SU-DHL-6 (cell line): ENCODE measurements around the gene CD247.

Source experiments
- H2AFZ ChIP-seq: fragments of 200-600 bp; sonication (generic); 2 replicates; pipeline ENCODE4 v1.6.1; 2014; ENCODE audit warnings: low read depth, mild to moderate bottlenecking, moderate library complexity, mixed read lengths, antibody characterized with exemption, low read length; ENCODE audit not compliant: severe bottlenecking
- H3F3A ChIP-seq: fragments of 200-600 bp; shearing (Covaris generic); 2 replicates; pipeline ENCODE4 v1.6.0; 2016; ENCODE audit warnings: antibody characterized with exemption, mild to moderate bottlenecking; ENCODE audit not compliant: insufficient read depth
- H3K27ac ChIP-seq: fragments of 200-600 bp; sonication (generic); 2 replicates; pipeline ENCODE4 v1.5.1; 2016; ENCODE audit warnings: low read depth, mild to moderate bottlenecking, low read length, moderate library complexity, mixed read lengths
- H3K27me3 ChIP-seq: fragments of 200-600 bp; sonication (generic), shearing (Covaris generic); 2 replicates; pipeline ENCODE4 v1.6.0; 2014; ENCODE audit warnings: mild to moderate bottlenecking, low read length
- H3K36me3 ChIP-seq: fragments of 200-600 bp; sonication (generic); 2 replicates; pipeline ENCODE4 v1.6.1; 2014; ENCODE audit warnings: mild to moderate bottlenecking, low read length, mixed read lengths
- H3K4me2 ChIP-seq: fragments of 300-600, 200-600 bp; shearing (Covaris generic), sonication (generic); 2 replicates; pipeline ENCODE4 v1.6.0; 2014; ENCODE audit warnings: low read length, low read depth, mild to moderate bottlenecking; ENCODE audit not compliant: poor library complexity, severe bottlenecking
- H3K4me3 ChIP-seq: fragments of 200-600 bp; sonication (generic); 2 replicates; pipeline ENCODE4 v1.5.1; 2014; ENCODE audit warnings: antibody characterized with exemption, low read length, mild to moderate bottlenecking, mixed read lengths; ENCODE audit not compliant: insufficient read depth, poor library complexity, severe bottlenecking
- H3K79me2 ChIP-seq: fragments of 200-600 bp; sonication (generic); 2 replicates; pipeline ENCODE4 v1.6.1; 2014; ENCODE audit warnings: mild to moderate bottlenecking, low read length, moderate library complexity; ENCODE audit not compliant: insufficient read depth
- H3K9ac ChIP-seq: fragments of 200-600 bp; sonication (generic); 2 replicates; pipeline ENCODE4 v1.7.0; 2014; ENCODE audit warnings: mild to moderate bottlenecking, low read length
- H3K9me2 ChIP-seq: fragments of 200-600 bp; sonication (generic); replicated peaks from 2 replicates; pipeline ENCODE4 v1.6.1; 2014; ENCODE audit warnings: low read length; ENCODE audit not compliant: insufficient read depth
- H3K9me3 ChIP-seq: fragments of 200-600 bp; sonication (generic); 2 replicates; pipeline ENCODE4 v1.6.1; 2014; ENCODE audit warnings: low read length, mixed read lengths; ENCODE audit not compliant: insufficient read depth
- H4K20me1 ChIP-seq: fragments of 200-600 bp; sonication (generic); 2 replicates; pipeline ENCODE4 v1.6.1; 2014; ENCODE audit warnings: low read depth, mild to moderate bottlenecking, antibody characterized with exemption, low read length, moderate library complexity, mixed read lengths
- CTCF ChIP-seq: fragments of 200-600 bp; sonication (generic); IDR thresholded peaks from one replicate; pipeline ENCODE4 v1.5.1; 2017; ENCODE audit warnings: antibody characterized with exemption, mild to moderate bottlenecking, low read length, moderate library complexity; ENCODE audit not compliant: insufficient read depth, poor library complexity, severe bottlenecking
- EZH2phosphoT487 ChIP-seq: fragments of 200-600 bp; sonication (generic), shearing (Covaris generic); conservative IDR thresholded peaks from 2 replicates; pipeline ENCODE4 v1.6.1; 2018; ENCODE audit warnings: mild to moderate bottlenecking, antibody characterized with exemption, low read length, moderate library complexity, mixed read lengths

Gene CD247

GRCh38 chr1:167548059-167548932 lies 30.0 kb upstream of the CD247 start:
- no peak overlapping the region for H3K4me2 ChIP-seq
- H3K36me3 ChIP-seq, result no peaks in the 10 kb centered on the region
- H4K20me1 ChIP-seq, result no peaks in the 10 kb centered on the region
- H3K9ac ChIP-seq, result no peak overlapping the region
- H3K9me3 ChIP-seq, result no peaks in the 10 kb centered on the region
- H3K79me2 ChIP-seq, result no peaks in the 10 kb centered on the region
- no peaks in the 10 kb centered on the region for H3F3A ChIP-seq
- no peak overlapping the region for H3K4me3 ChIP-seq
- H3K9me2 ChIP-seq, result no peaks in the 10 kb centered on the region
- TF ChIP-seq CTCF (no peak), EZH2phosphoT487 (no peak)
- H3K27ac ChIP-seq, result no peak overlapping the region
- no peak overlapping the region for H2AFZ ChIP-seq
- no peaks in the 10 kb centered on the region for H3K27me3 ChIP-seq

- Histone ChIP-seq H3K4me2 (no peak overlapping the region), H2AFZ (no peak overlapping the region), H3F3A (no peaks in the 10 kb centered on the region), H3K9me2 (no peaks in the 10 kb centered on the region), H3K9me3 (no peaks in the 10 kb centered on the region), H3K27me3 (no peaks in the 10 kb centered on the region), H3K79me2 (no peaks in the 10 kb centered on the region), H3K4me3 (no peak overlapping the region), H3K27ac (no peak overlapping the region), H3K36me3 (no peaks in the 10 kb centered on the region), H3K9ac (no peak overlapping the region), H4K20me1 (no peaks in the 10 kb centered on the region)
- TF ChIP-seq CTCF, result no peak
- TF ChIP-seq EZH2phosphoT487, result no peak
Measured at GRCh38 chr1:167546935-167547334, 28.6 kb upstream of the CD247 start.

- H3K4me3 ChIP-seq, result no peak overlapping the region
- H3F3A ChIP-seq, result no peaks in the 10 kb centered on the region
- H3K4me2 ChIP-seq, result no peak overlapping the region
- no peak overlapping the region for H3K9ac ChIP-seq
- H3K27me3 ChIP-seq, result no peaks in the 10 kb centered on the region
- H3K36me3 ChIP-seq, result no peaks in the 10 kb centered on the region
- no peaks in the 10 kb centered on the region for H3K79me2 ChIP-seq
- no peak for TF ChIP-seq CTCF
- no peaks in the 10 kb centered on the region for H4K20me1 ChIP-seq
- H3K9me3 ChIP-seq, result no peaks in the 10 kb centered on the region
- H2AFZ ChIP-seq, result no peak overlapping the region
- no peak overlapping the region for H3K27ac ChIP-seq
- H3K9me2 ChIP-seq, result no peaks in the 10 kb centered on the region
Measured at GRCh38 chr1:167545349-167545748, 27.0 kb upstream of the CD247 start.
